Peyer's patch (tissue), 4 donors: ENCODE measurements around the gene RAPGEF5.

Source experiments
- CTCF ChIP-seq, 6 experiments: fragments of 450-650 bp in 4 of 6; fragments of 200-600 bp in 2 of 6; sonication (generic) in 1 of 6; IDR thresholded peaks; one replicate each; pipeline ENCODE4 v1.5.1; 2017 to 2019; ENCODE audit warnings: antibody characterized with exemption in 6 of 6, mild to moderate bottlenecking in 3 of 6, moderate library complexity in 1 of 6
- POLR2A ChIP-seq, 2 donors: fragments of 450-650 bp; IDR thresholded peaks; one replicate each; pipeline ENCODE4 v1.5.1; 2017; ENCODE audit warnings: antibody characterized with exemption in 2 of 2, mild to moderate bottlenecking in 2 of 2, moderate library complexity in 2 of 2

- TF ChIP-seq CTCF (IDR thresholded peaks at IDR 0.05) (no peak), POLR2A (IDR thresholded peaks at IDR 0.05) (no peak)
These were observed 266.8 kb downstream of the RAPGEF5 start for GRCh38 chr7:22090107-22090506.
